Thymus (tissue), 11 donors: ENCODE results near the gene ASIC4. TPM values are rescaled to one million over a fixed set of nuclear protein-coding genes. Genes with fewer than 3 reads are reported as not detected.

ENCODE experiments used
- DNase-seq, 9 donors: peaks; one replicate each; pipeline ENCODE4 v3.0.0-alpha.2; 2013; ENCODE audit warnings: low spot score in 9 of 9, low read depth in 6 of 9, missing footprints in 1 of 9
- H3K27ac ChIP-seq, 2 donors: one replicate each; pipeline ENCODE4 v1.5.1; 2013; ENCODE audit warnings: control low read depth in 1 of 2, low read depth in 1 of 2, low read length in 1 of 2, mild to moderate bottlenecking in 1 of 2, moderate library complexity in 1 of 2
- H3K27me3 ChIP-seq, 2 donors: one replicate each; pipeline ENCODE4 v1.5.1; 2013; ENCODE audit warnings: low read length in 1 of 2; ENCODE audit not compliant: control insufficient read depth in 2 of 2, insufficient read depth in 1 of 2
- H3K36me3 ChIP-seq, 2 donors: one replicate each; pipeline ENCODE4 v1.5.1; 2013; ENCODE audit warnings: low read length in 1 of 2, mild to moderate bottlenecking in 1 of 2, moderate library complexity in 1 of 2; ENCODE audit not compliant: control insufficient read depth in 2 of 2, insufficient read depth in 2 of 2
- H3K4me1 ChIP-seq, 2 donors: one replicate each; pipeline ENCODE4 v1.5.1; 2013; ENCODE audit warnings: low read length in 2 of 2; ENCODE audit not compliant: control insufficient read depth in 2 of 2, insufficient read depth in 2 of 2
- H3K4me3 ChIP-seq, 2 donors: one replicate each; pipeline ENCODE4 v1.5.1; 2013; ENCODE audit warnings: low read length in 2 of 2, control low read depth in 1 of 2, mild to moderate bottlenecking in 1 of 2
- H3K9me3 ChIP-seq, 2 donors: one replicate each; pipeline ENCODE4 v1.5.1; 2013; ENCODE audit warnings: low read length in 1 of 2, mild to moderate bottlenecking in 1 of 2; ENCODE audit not compliant: control insufficient read depth in 2 of 2, insufficient read depth in 1 of 2
- WGBS: extraction: QIAGEN DNeasy Blood & Tissue Kit; methylation state at CpG from one replicate; pipeline ENCODE4 v1.1.7; 2013; 5-methylcytosine and 5-hydroxymethylcytosine counted together
- polyA plus RNA-seq: library from polyadenylated mRNA; stranded (reverse); fragments of 200-250 nt; gene quantifications from one replicate; pipeline ENCODE4 v1.2.3, GENCODE V29; 2013
- total RNA-seq: library from RNA; stranded (reverse); fragments of 120-200 nt; gene quantifications from one replicate; pipeline ENCODE4 v1.2.4, GENCODE V29; 2013
- donor health status: healthy.

ASIC4 gene
- total and polyA plus RNA-seq, 2 donors = 0.05 to 0.23 TPM

DNA sequence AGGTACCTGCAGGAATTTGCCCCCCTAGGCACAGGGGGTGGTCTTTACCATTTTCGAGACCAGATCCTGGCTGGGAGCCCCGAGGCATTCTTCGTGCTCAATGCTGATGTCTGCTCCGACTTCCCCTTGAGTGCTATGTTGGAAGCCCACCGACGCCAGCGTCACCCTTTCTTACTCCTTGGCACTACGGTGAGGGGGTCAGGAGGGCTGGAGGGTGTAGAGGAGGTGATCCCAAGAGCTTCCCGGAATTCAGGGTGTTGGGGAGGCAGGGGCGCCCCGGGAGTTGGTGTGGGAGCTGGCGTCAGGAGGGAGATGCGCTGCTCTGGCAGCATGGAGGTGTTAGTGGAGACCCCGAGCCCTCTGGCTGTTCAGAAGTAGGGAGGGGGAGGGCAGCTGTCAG lies 12.4 kb upstream of the ASIC4 start:
- H3K27ac ChIP-seq = no peak overlapping the region
- H3K4me3 ChIP-seq = no peak overlapping the region
- H3K36me3 ChIP-seq = peaks cover 3 to 17% of the 10 kb centered on the region in 2 donors
- H3K9me3 ChIP-seq = peaks cover 0 to 16% of the 10 kb centered on the region in 2 donors
- WGBS = 96% methylated on average over 14 of the region's 14 CpGs
- DNase-seq = no peak
- peaks cover 9 to 26% of the 10 kb centered on the region in 2 donors for H3K4me1 ChIP-seq
- peaks cover 14 to 18% of the 10 kb centered on the region in 2 donors for H3K27me3 ChIP-seq

DNA sequence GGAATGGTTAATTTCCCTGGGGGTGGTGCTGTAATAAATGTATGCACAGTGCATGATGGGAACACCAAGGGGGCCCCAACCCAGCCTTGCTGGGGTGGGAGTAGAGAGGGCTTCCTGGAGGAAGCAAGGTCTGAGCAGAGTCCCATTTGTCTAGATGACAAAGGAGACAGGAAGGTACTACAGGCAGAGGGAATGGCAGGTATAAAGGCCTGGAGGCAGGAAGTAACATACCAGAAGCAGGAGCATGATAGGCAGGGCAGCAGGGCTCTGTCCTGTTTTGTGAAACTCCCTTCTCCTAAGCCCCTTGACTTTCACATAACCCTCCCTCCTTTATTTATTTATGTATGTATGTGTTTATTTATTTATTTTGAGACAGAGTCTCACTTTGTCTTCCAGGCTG lies 11.7 kb upstream of the ASIC4 start:
- Histone ChIP-seq H3K36me3 (peaks cover 3 to 23% of the 10 kb centered on the region in 2 donors), H3K27ac (no peak overlapping the region), H3K4me3 (no peak overlapping the region), H3K27me3 (peaks cover 6 to 10% of the 10 kb centered on the region in 2 donors), H3K4me1 (peaks cover 6 to 23% of the 10 kb centered on the region in 2 donors), H3K9me3 (peaks cover 0 to 10% of the 10 kb centered on the region in 2 donors)
- DNase-seq = no peak

GRCh38 chr2:219505585-219505984 lies 8.7 kb upstream of the ASIC4 start:
- Histone ChIP-seq H3K27me3 (peaks cover 8 to 27% of the 10 kb centered on the region in 2 donors), H3K36me3 (peaks cover 3 to 23% of the 10 kb centered on the region in 2 donors), H3K27ac (no peak overlapping the region), H3K9me3 (peaks cover 1 to 6% of the 10 kb centered on the region in 2 donors), H3K4me3 (no peak overlapping the region), H3K4me1 (peaks cover 0 to 16% of the 10 kb centered on the region in 2 donors)
- 96% methylated on average over 9 of the region's 9 CpGs for WGBS
- DNase-seq = no peak

GRCh38 chr2:219506153-219506801 lies 8.0 kb upstream of the ASIC4 start:
- WGBS = 97% methylated on average over 23 of the region's 23 CpGs
- H3K36me3 ChIP-seq = peaks cover 3 to 23% of the 10 kb centered on the region in 2 donors
- no peak overlapping the region for H3K27ac ChIP-seq
- H3K4me1 ChIP-seq = peaks cover 0 to 16% of the 10 kb centered on the region in 2 donors
- no peak overlapping the region for H3K4me3 ChIP-seq
- peaks cover 15 to 34% of the 10 kb centered on the region in 2 donors for H3K27me3 ChIP-seq
- DNase-seq = no peak
- peaks cover 2 to 7% of the 10 kb centered on the region in 2 donors for H3K9me3 ChIP-seq

DNA sequence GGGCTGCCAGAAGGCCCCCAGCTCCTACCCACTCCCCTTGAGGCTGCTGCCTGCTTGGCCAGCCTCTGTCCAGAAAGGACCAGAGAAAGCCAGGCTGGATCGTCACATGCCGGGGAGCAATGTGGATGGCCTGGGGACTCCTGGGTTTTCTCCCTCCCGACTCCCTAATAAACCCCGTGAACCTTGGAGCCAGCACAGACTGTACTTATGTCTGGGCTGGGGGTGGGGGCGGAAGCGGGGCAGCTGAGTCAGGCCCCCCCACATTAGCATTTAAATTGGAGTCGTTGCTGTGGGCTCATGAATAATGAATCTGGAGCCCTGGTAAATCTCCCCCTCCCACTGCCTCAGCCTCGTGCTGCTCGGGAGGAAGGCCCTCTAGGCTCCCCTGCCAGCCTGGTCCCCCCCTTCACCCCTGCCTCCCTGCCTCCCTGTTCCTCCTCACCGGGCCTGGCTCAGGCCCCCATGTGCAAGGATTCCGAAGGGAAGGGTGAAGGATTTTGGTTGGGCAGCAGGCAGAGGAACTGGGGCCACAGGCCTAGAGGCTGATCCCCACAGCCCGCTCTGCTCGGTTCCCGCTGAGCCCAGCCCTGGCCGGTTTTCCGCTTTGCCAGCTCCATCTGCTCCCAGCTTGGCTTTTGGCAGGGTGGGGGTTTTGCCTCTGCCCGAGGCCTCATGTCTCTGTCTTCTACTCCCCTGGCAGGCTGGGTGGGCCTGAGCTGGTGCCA lies 7.3 kb upstream of the ASIC4 start:
- Histone ChIP-seq H3K4me1 (peaks cover 0 to 16% of the 10 kb centered on the region in 2 donors), H3K27ac (no peak overlapping the region), H3K27me3 (peaks cover 21 to 40% of the 10 kb centered on the region in 2 donors), H3K36me3 (peaks cover 3 to 23% of the 10 kb centered on the region in 2 donors), H3K9me3 (peaks cover 2 to 7% of the 10 kb centered on the region in 2 donors), H3K4me3 (no peak overlapping the region)
- no peak for DNase-seq
- WGBS = 94% methylated on average over 17 of the region's 17 CpGs

- WGBS = 90% methylated on average over 8 of the region's 8 CpGs
- Histone ChIP-seq H3K4me3 (no peak overlapping the region), H3K27me3 (peaks cover 29 to 49% of the 10 kb centered on the region in 2 donors), H3K4me1 (peaks cover 0 to 17% of the 10 kb centered on the region in 2 donors), H3K9me3 (peaks cover 2 to 7% of the 10 kb centered on the region in 2 donors), H3K36me3 (peaks cover 3 to 23% of the 10 kb centered on the region in 2 donors), H3K27ac (no peak overlapping the region)
- DNase-seq = no peak
Measured at GRCh38 chr2:219507581-219508443, 6.5 kb upstream of the ASIC4 start.

GRCh38 chr2:219508444-219508734 lies 5.9 kb upstream of the ASIC4 start:
- Histone ChIP-seq H3K9me3 (peaks cover 2 to 7% of the 10 kb centered on the region in 2 donors), H3K27me3 (peaks cover 34 to 55% of the 10 kb centered on the region in 2 donors), H3K4me3 (no peak overlapping the region), H3K27ac (no peak overlapping the region), H3K4me1 (peaks cover 0 to 22% of the 10 kb centered on the region in 2 donors), H3K36me3 (peaks cover 3 to 23% of the 10 kb centered on the region in 2 donors)
- 86% methylated on average over 4 of the region's 4 CpGs for WGBS
- DNase-seq = no peak

- peaks cover 0 to 29% of the 10 kb centered on the region in 2 donors for H3K4me1 ChIP-seq
- 20% methylated on average over 14 of the region's 14 CpGs for WGBS
- H3K27me3 ChIP-seq = peaks cover 40 to 62% of the 10 kb centered on the region in 2 donors
- H3K36me3 ChIP-seq = peaks cover 0 to 23% of the 10 kb centered on the region in 2 donors
- no peak for DNase-seq
- H3K27ac ChIP-seq = no peak overlapping the region
- H3K9me3 ChIP-seq = peaks cover 2 to 7% of the 10 kb centered on the region in 2 donors
- H3K4me3 ChIP-seq = no peak overlapping the region
Measured at GRCh38 chr2:219508971-219509779, 5.1 kb upstream of the ASIC4 start.
